A673 (cell line): ENCODE results near the gene LIMK1.

Experiments
- EZH2 ChIP-seq: fragments of 200-600 bp; sonication (generic); IDR thresholded peaks from 2 replicates; pipeline ENCODE4 v1.6.1; 2017; ENCODE audit warnings: borderline replicate concordance, low read depth, mild to moderate bottlenecking, mixed read lengths, antibody characterized with exemption, low read length; ENCODE audit not compliant: poor library complexity, severe bottlenecking
- TF ChIP-seq, protein P1 (sequence below): fragments of 300-800, 200-600 bp; sonication (generic); conservative IDR thresholded peaks from 2 replicates; pipeline ENCODE4 v1.5.1; 2017; ENCODE audit warnings: low read depth, mild to moderate bottlenecking, antibody characterized with exemption, low read length, moderate library complexity, mixed read lengths

DNA sequence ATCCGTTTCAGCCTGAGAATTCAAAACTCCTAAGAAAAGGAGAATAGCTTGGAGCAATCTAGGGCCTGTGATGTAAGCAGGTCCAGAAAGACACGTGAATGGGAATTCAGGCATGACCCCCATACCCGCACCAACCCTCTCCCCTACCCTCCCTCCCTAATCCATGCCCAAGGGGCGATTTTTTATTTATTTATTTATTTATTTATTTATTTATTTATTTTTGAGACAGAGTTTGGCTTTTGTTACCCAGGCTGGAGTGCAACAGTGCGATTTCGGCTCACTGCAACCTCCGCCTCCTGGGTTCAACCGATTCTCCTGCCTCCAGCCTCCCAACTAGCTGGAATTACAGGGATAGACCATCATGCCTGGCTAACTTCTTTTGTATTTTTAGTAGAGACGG lies 74.0 kb downstream of the LIMK1 start:
- TF ChIP-seq, protein P1, sequence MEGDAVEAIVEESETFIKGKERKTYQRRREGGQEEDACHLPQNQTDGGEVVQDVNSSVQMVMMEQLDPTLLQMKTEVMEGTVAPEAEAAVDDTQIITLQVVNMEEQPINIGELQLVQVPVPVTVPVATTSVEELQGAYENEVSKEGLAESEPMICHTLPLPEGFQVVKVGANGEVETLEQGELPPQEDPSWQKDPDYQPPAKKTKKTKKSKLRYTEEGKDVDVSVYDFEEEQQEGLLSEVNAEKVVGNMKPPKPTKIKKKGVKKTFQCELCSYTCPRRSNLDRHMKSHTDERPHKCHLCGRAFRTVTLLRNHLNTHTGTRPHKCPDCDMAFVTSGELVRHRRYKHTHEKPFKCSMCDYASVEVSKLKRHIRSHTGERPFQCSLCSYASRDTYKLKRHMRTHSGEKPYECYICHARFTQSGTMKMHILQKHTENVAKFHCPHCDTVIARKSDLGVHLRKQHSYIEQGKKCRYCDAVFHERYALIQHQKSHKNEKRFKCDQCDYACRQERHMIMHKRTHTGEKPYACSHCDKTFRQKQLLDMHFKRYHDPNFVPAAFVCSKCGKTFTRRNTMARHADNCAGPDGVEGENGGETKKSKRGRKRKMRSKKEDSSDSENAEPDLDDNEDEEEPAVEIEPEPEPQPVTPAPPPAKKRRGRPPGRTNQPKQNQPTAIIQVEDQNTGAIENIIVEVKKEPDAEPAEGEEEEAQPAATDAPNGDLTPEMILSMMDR: no peak
- TF ChIP-seq EZH2: no peak
